SU-DHL-6 (cell line): Measurements from ENCODE around the gene NKX2-8.

ENCODE experiments used
- EZH2phosphoT487 ChIP-seq: fragments of 200-600 bp; sonication (generic), shearing (Covaris generic); conservative IDR thresholded peaks from 2 replicates; pipeline ENCODE4 v1.6.1; 2018; ENCODE audit warnings: mild to moderate bottlenecking, antibody characterized with exemption, low read length, moderate library complexity, mixed read lengths
- TF ChIP-seq, protein P1 (sequence below): fragments of 200-600 bp; sonication (generic); IDR thresholded peaks from one replicate; pipeline ENCODE4 v1.5.1; 2017; ENCODE audit warnings: antibody characterized with exemption, mild to moderate bottlenecking, low read length, moderate library complexity; ENCODE audit not compliant: insufficient read depth, poor library complexity, severe bottlenecking

DNA sequence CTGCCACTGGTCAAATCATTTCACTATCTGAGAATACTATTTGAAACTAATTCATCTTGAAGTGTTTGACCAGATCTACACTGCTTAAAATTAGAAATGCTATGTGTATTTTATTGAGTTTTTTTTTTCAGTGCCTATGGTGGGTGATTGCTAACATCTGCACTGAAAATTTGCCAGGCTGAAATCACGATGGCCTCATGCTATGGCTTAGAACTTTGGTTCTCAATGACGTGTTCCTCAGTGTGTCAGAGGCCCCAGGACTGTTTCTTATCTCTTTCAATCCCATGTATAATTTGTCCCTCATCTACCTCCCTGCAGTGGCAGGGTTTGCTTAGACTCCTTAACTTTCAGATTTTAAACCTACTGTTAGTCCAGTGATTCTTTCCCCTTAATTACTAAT lies 36.2 kb upstream of the NKX2-8 start:
- TF ChIP-seq, protein P1, sequence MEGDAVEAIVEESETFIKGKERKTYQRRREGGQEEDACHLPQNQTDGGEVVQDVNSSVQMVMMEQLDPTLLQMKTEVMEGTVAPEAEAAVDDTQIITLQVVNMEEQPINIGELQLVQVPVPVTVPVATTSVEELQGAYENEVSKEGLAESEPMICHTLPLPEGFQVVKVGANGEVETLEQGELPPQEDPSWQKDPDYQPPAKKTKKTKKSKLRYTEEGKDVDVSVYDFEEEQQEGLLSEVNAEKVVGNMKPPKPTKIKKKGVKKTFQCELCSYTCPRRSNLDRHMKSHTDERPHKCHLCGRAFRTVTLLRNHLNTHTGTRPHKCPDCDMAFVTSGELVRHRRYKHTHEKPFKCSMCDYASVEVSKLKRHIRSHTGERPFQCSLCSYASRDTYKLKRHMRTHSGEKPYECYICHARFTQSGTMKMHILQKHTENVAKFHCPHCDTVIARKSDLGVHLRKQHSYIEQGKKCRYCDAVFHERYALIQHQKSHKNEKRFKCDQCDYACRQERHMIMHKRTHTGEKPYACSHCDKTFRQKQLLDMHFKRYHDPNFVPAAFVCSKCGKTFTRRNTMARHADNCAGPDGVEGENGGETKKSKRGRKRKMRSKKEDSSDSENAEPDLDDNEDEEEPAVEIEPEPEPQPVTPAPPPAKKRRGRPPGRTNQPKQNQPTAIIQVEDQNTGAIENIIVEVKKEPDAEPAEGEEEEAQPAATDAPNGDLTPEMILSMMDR: no peak
- no peak for TF ChIP-seq EZH2phosphoT487
